K562 (cell line): Measurements from ENCODE around the gene CPVL. TPM values are rescaled to one million over a fixed set of nuclear protein-coding genes. Genes with fewer than 3 reads are reported as not detected.

Experiments used
- ATAC-seq: fragments of 200-7000 bp; cut with Tn5 transposase; 3 replicates; pipeline ENCODE4 v1.9.1; 2020; ENCODE audit warnings: moderate library complexity
- BruUV-seq: library from RNA; stranded (reverse); fragments of 400-500 nt; replicated peaks from 2 replicates; lab custom pipeline; 2021; lab: Mats Ljungman, UMichigan
- CTCF ChIA-PET: fragments of 300-600 bp; formaldehyde crosslinking; extraction: SDS; loops from one replicate; lab custom pipeline; 2021; ENCODE audit warnings: low intra/inter-chr PET ratio; lab: Yijun Ruan, JAX
- POLR2A ChIA-PET: fragments of 300-600, 350-650 bp; sonication (Branson Sonifier 250); formaldehyde crosslinking; extraction: SDS; loops from one replicate; lab custom pipeline; 2021; ENCODE audit warnings: antibody characterized with exemption, inconsistent platforms; lab: Yijun Ruan, JAX
- DNase-seq, 4 experiments: peaks; one replicate each; pipeline versions ENCODE4 v3.0.0 to v3.0.0-alpha.2; 2011 to 2018; ENCODE audit warnings: low spot score in 3 of 4, mixed read lengths in 3 of 4; ENCODE audit errors: extremely low read depth in 1 of 4
- FAIRE-seq: peaks from 2 replicates; lab custom pipeline; 2011; peaks lifted over from hg19 to GRCh38; lab: Jason Lieb, UNC
- H2AFZ ChIP-seq: 2 replicates; pipeline ENCODE4 v1.6.0; 2011; ENCODE audit warnings: low read depth, low read length, control low read depth, inconsistent platforms
- H3K27ac ChIP-seq: fragments of 200-600 bp; 3 replicates; pipeline ENCODE4 v1.8.0; 2011; ENCODE audit warnings: low read depth, mild to moderate bottlenecking, control low read depth, inconsistent platforms, low read length, moderate library complexity, mixed read lengths; ENCODE audit errors: extremely low read depth
- H3K27me3 ChIP-seq, 2 experiments: fragments of 300-600 bp in 1 of 2; 2 replicates in 1 of 2; 3 replicates in 1 of 2; pipeline versions ENCODE4 v1.6.0 to v1.8.0; 2011; ENCODE audit warnings: inconsistent platforms in 2 of 2, low read length in 2 of 2, mild to moderate bottlenecking in 1 of 2, mixed read lengths in 1 of 2, moderate library complexity in 1 of 2; ENCODE audit not compliant: control insufficient read depth in 2 of 2, insufficient read depth in 2 of 2
- H3K36me3 ChIP-seq: fragments of 300-600 bp; 3 replicates; pipeline ENCODE4 v1.8.0; 2011; ENCODE audit warnings: mild to moderate bottlenecking, low read length, inconsistent platforms; ENCODE audit not compliant: control insufficient read depth, insufficient read depth
- H3K4me1 ChIP-seq, 2 experiments: fragments of 200-600 bp in 1 of 2; replicated peaks in 1 of 2; 2 replicates in 1 of 2; 3 replicates in 1 of 2; pipeline versions ENCODE4 v1.5.1 to v1.8.0; 2011; ENCODE audit warnings: inconsistent platforms in 2 of 2, low read length in 2 of 2, mild to moderate bottlenecking in 1 of 2, mixed read lengths in 1 of 2, moderate library complexity in 1 of 2; ENCODE audit not compliant: control insufficient read depth in 2 of 2, insufficient read depth in 2 of 2
- H3K4me2 ChIP-seq: 2 replicates; pipeline ENCODE4 v1.6.1; 2011; ENCODE audit warnings: low read length, control low read depth, inconsistent platforms, mixed read lengths; ENCODE audit not compliant: insufficient read depth
- H3K4me3 ChIP-seq: fragments of 200-600 bp; sonication (generic), shearing (Covaris generic); 2 replicates; pipeline ENCODE4 v1.5.1; 2016; ENCODE audit warnings: control low read depth, inconsistent platforms
- H3K79me2 ChIP-seq: fragments of 200-600 bp; 3 replicates; pipeline ENCODE4 v1.8.0; 2011; ENCODE audit warnings: low read length, inconsistent platforms; ENCODE audit not compliant: control insufficient read depth, insufficient read depth
- H3K9ac ChIP-seq, 2 experiments: 2 replicates each; pipeline versions ENCODE4 v1.6.0 to v1.6.1; 2011; ENCODE audit warnings: low read depth in 2 of 2, low read length in 2 of 2, control low read depth in 1 of 2, inconsistent platforms in 1 of 2, mild to moderate bottlenecking in 1 of 2, mixed read lengths in 1 of 2; ENCODE audit not compliant: insufficient read depth in 1 of 2
- H3K9me1 ChIP-seq: one replicate; pipeline ENCODE4 v1.6.0; 2011; ENCODE audit warnings: inconsistent platforms, mild to moderate bottlenecking, low read length, moderate library complexity; ENCODE audit not compliant: control insufficient read depth, insufficient read depth
- H3K9me3 ChIP-seq: replicated peaks from 2 replicates; pipeline ENCODE4 v1.5.1; 2011; ENCODE audit warnings: low read depth, low read length, inconsistent platforms; ENCODE audit not compliant: control insufficient read depth, insufficient read depth
- H4K20me1 ChIP-seq: replicated peaks from 2 replicates; pipeline ENCODE4 v1.6.1; 2011; ENCODE audit warnings: low read length, inconsistent platforms, mixed read lengths; ENCODE audit not compliant: control insufficient read depth, insufficient read depth
- BRCA1 ChIP-seq, 2 experiments: fragments of 450-650 bp in 1 of 2; sonication (generic) in 1 of 2; formaldehyde crosslinking in 1 of 2; IDR thresholded peaks; 2 replicates each; pipeline versions ENCODE4 v1.5.0 to v1.6.1; 2017 to 2020; ENCODE audit warnings: mild to moderate bottlenecking in 1 of 2, missing genetic modification reagents in 1 of 2
- CBFA2T2 ChIP-seq: fragments of 450-650 bp; conservative IDR thresholded peaks from 2 replicates; pipeline ENCODE4 v1.6.1; 2017; ENCODE audit warnings: mild to moderate bottlenecking
- CBFA2T3 ChIP-seq: fragments of 450-650 bp; IDR thresholded peaks from 2 replicates; pipeline ENCODE4 v1.6.1; 2017
- CBX1 ChIP-seq: sonication (generic); IDR thresholded peaks from 2 replicates; pipeline ENCODE4 v1.6.1; 2016; ENCODE audit warnings: antibody characterized with exemption, low read depth, mild to moderate bottlenecking
- CREB3 ChIP-seq: fragments of 450-650 bp; conservative IDR thresholded peaks from 2 replicates; pipeline ENCODE4 v1.6.1; 2016; ENCODE audit warnings: missing genetic modification characterization, low read depth, mild to moderate bottlenecking, missing compliant biosample characterization, moderate library complexity
- HDAC2 ChIP-seq: fragments of 450-650 bp; IDR thresholded peaks from 2 replicates; pipeline ENCODE4 v1.6.1; 2016; ENCODE audit warnings: mild to moderate bottlenecking
- KAT7 ChIP-seq: sonication (generic); formaldehyde crosslinking; IDR thresholded peaks from 2 replicates; pipeline ENCODE4 v1.8.0; 2022; ENCODE audit warnings: missing genetic modification reagents, mild to moderate bottlenecking, borderline replicate concordance
- KDM1A ChIP-seq, 2 experiments: fragments of 450-650 bp; IDR thresholded peaks; 2 replicates each; pipeline ENCODE4 v1.6.1; 2016; ENCODE audit warnings: mild to moderate bottlenecking in 2 of 2
- MIER1 ChIP-seq: fragments of 450-650 bp; IDR thresholded peaks from 2 replicates; pipeline ENCODE4 v1.6.1; 2016; ENCODE audit warnings: antibody characterized with exemption, mild to moderate bottlenecking, low read depth
- MXI1 ChIP-seq: IDR thresholded peaks from 2 replicates; pipeline ENCODE4 v1.6.1; 2011; ENCODE audit warnings: low read depth, mild to moderate bottlenecking, improper control_type of control experiment, low read length
- NR4A1 ChIP-seq, 2 experiments: fragments of 250-450 bp in 1 of 2; fragments of 450-650 bp in 1 of 2; sonication (Bioruptor Pico) in 1 of 2; IDR thresholded peaks; 2 replicates each; pipeline versions ENCODE4 v1.4.0 to v1.6.1; 2016 to 2020; ENCODE audit warnings: mild to moderate bottlenecking in 2 of 2, missing compliant biosample characterization in 1 of 2, missing genetic modification characterization in 1 of 2, moderate library complexity in 1 of 2
- NUFIP1 ChIP-seq: fragments of 450-650 bp; IDR thresholded peaks from 2 replicates; pipeline ENCODE4 v1.6.1; 2018; ENCODE audit not compliant: partially characterized antibody
- PPARD ChIP-seq: fragments of 250-450 bp; sonication (Bioruptor Pico); IDR thresholded peaks from 2 replicates; pipeline ENCODE4 v1.8.0; 2022; ENCODE audit warnings: inconsistent platforms, mild to moderate bottlenecking, moderate library complexity
- ZNF217 ChIP-seq: sonication (generic); formaldehyde crosslinking; IDR thresholded peaks from 2 replicates; pipeline ENCODE4 v1.8.0; 2022; ENCODE audit warnings: mild to moderate bottlenecking, missing genetic modification reagents
- ZNF282 ChIP-seq: sonication (generic); formaldehyde crosslinking; IDR thresholded peaks from 2 replicates; pipeline ENCODE4 v1.8.1; 2023; ENCODE audit warnings: missing genetic modification reagents
- WGBS: fragments of 100-300 bp; shearing (Covaris generic); methylation state at CpG from one replicate; pipeline ENCODE4 v1.1.6; 2016; ENCODE audit warnings: low coverage, mixed read lengths; ENCODE audit not compliant: insufficient coverage; ENCODE audit errors: missing lambda C conversion rate; 5-methylcytosine and 5-hydroxymethylcytosine counted together
- in situ Hi-C: fragments of 300-500 bp; cut with MboI; formaldehyde crosslinking; loops from 4 replicates; pipeline ENCODE4 v1.15.0; 2018; ENCODE audit warnings: inconsistent platforms, mixed read lengths
- intact Hi-C: fragments of 100-400 bp; cut with micrococcal nuclease; formaldehyde crosslinking; loops from 2 replicates; pipeline ENCODE4 v1.14.2; 2022
- polyA plus RNA-seq, 8 experiments: library from polyadenylated mRNA; depleted of rRNA in 4 of 8; stranded (reverse) in 5 of 8; unstranded in 3 of 8; fragments of >200 nt; fragmentation: Nextera tagmentation in 2 of 8; fragmentation: Illumina TruSeq in 1 of 8; extraction: Ambion mirVana in 2 of 8; extraction: Trizol in 1 of 8; gene quantifications; 2 replicates each; pipeline versions ENCODE4 v1.2.1 to v1.2.3, GENCODE V29; 2011 to 2014; ENCODE audit warnings: inconsistent platforms in 1 of 8, missing spikeins in 1 of 8
- total RNA-seq, 7 experiments: library from RNA; depleted of rRNA in 6 of 7; stranded (reverse); fragments of >200 nt in 6 of 7; fragmentation: Illumina TruSeq in 2 of 7; extraction: Trizol in 2 of 7; gene quantifications; 2 replicates each; pipeline versions ENCODE4 v1.2.1 to v1.2.3, GENCODE V29; 2011 to 2021; ENCODE audit warnings: low replicate concordance in 1 of 7

CPVL gene
- total and polyA plus RNA-seq, 9 of the 15 experiments (the other 6 are each of a cell fraction or from before 2014, with no cell fraction given) = 0.89 to 2.4 (median 1.5) TPM

- DNase-seq (no peak), ATAC-seq (no peak)
- Histone ChIP-seq H3K27ac (no peak overlapping the region), H3K9ac (no peak overlapping the region), H3K27me3 (0 out of 5 replicates have a peak, but pooled peaks cover 0 to 5% of the 10 kb centered on the region in 2 experiments), H3K36me3 (no peaks in the 10 kb centered on the region), H3K9me3 (no peaks in the 10 kb centered on the region), H3K9me1 (no peaks in the 10 kb centered on the region), H3K4me3 (no peak overlapping the region), H3K4me2 (no peak overlapping the region), H3K4me1 (no peaks in the 10 kb centered on the region), H4K20me1 (no peaks in the 10 kb centered on the region), H2AFZ (no peak overlapping the region)
- ChIA-PET POLR2A (no interaction called here), CTCF (no interaction called here)
- 0% methylated on average over 2 of the region's 2 CpGs for WGBS
- no TSS peak for BruUV-seq
- TF ChIP-seq BRCA1 (IDR thresholded peaks at IDR 0.05) (no peak), BRCA1 (CRISPR knock-in tag; IDR thresholded peaks at IDR 0.05) (no peak), CBFA2T2 (no peak), NR4A1 (CRISPR knock-in tag; IDR thresholded peaks at IDR 0.05) (no peak), NR4A1 (tag; IDR thresholded peaks at IDR 0.05) (no peak)
- TF ChIP-seq, all 486 proteins: peak for 0
- in situ Hi-C loops = no loop called here
- no peaks in the 10 kb centered on the region for H3K79me2 ChIP-seq
- intact Hi-C loops = no loop called here
- no peak for FAIRE-seq
Measured at GRCh38 chr7:29000717-29001076, 145.6 kb downstream of the CPVL start.

- ATAC-seq (no peak), FAIRE-seq (no peak), DNase-seq (no peak)
- Histone ChIP-seq H3K4me3 (no peak overlapping the region), H3K27me3 (0 out of 5 replicates have a peak, but pooled peaks cover 0 to 5% of the 10 kb centered on the region in 2 experiments), H3K9me1 (no peaks in the 10 kb centered on the region), H3K27ac (no peak overlapping the region), H3K4me1 (no peaks in the 10 kb centered on the region), H3K9me3 (no peaks in the 10 kb centered on the region), H4K20me1 (no peaks in the 10 kb centered on the region), H3K36me3 (no peaks in the 10 kb centered on the region), H2AFZ (no peak overlapping the region), H3K4me2 (no peak overlapping the region), H3K9ac (no peak overlapping the region), H3K79me2 (no peaks in the 10 kb centered on the region)
- POLR2A ChIA-PET = no interaction called here
- WGBS = 7% methylated on average over 11 of the region's 12 CpGs
- intact Hi-C loops = no loop called here
- BruUV-seq = no TSS peak
- in situ Hi-C loops = no loop called here
- CTCF ChIA-PET = no interaction called here
- no peak for TF ChIP-seq KAT7 (CRISPR knock-in tag)
- no peak for TF ChIP-seq ZNF282 (CRISPR knock-in tag)
- TF ChIP-seq MIER1 = no peak
- no peak for TF ChIP-seq NUFIP1
- no peak for TF ChIP-seq MXI1
- no peak for TF ChIP-seq HDAC2
- no peak for TF ChIP-seq CBX1
- no peak for TF ChIP-seq PPARD (CRISPR knock-in tag)
- no peak for TF ChIP-seq KDM1A (IDR thresholded peaks at IDR 0.05)
- no peak for TF ChIP-seq CBFA2T3
- TF ChIP-seq CREB3 (tag) = no peak
- no peak for TF ChIP-seq ZNF217 (CRISPR knock-in tag)
Measured at GRCh38 chr7:28999895-29000716, 146.2 kb downstream of the CPVL start.
